Activated CD4-positive, CD25-positive, alpha-beta regulatory T cell treated with anti-CD3 and anti-CD28 coated beads, Interleukin-2, amount 50 U/mL, for 24 hours (primary cell): ENCODE measurements around the gene AP4B1.

ENCODE experiments used
- ATAC-seq, 2 donors: fragments of 150-1000 bp; cut with Tn5 transposase; one replicate each; pipeline ENCODE4 v1.10.0; 2021; ENCODE audit warnings: mild to moderate bottlenecking in 1 of 2, moderate library complexity in 1 of 2

AP4B1 gene

GRCh38 chr1:113929750-113930498 is 25.3 kb upstream of the AP4B1 start:
- peak; percentile 33 to 34 for ATAC-seq

- peak; percentile 77 to 84 for ATAC-seq
Measured at GRCh38 chr1:113928941-113929749, 24.5 kb upstream of the AP4B1 start, which contains the start of gene HIPK1. TSS of gene HIPK1 (plus strand) at chr1:113929324.

GRCh38 chr1:113928187-113928930 is 23.8 kb upstream of the AP4B1 start:
- ATAC-seq, result no peak

- ATAC-seq, result no peak
Measured at GRCh38 chr1:113924473-113924872, 19.9 kb upstream of the AP4B1 start.

- ATAC-seq, result no peak
Measured at GRCh38 chr1:113922957-113923356, 18.4 kb upstream of the AP4B1 start.

GRCh38 chr1:113918243-113918642 is 13.6 kb upstream of the AP4B1 start:
- ATAC-seq, result no peak

- ATAC-seq, result no peak
Measured at GRCh38 chr1:113917400-113918082, 12.9 kb upstream of the AP4B1 start.

- ATAC-seq, result no peak
Measured at GRCh38 chr1:113916974-113917373, 12.4 kb upstream of the AP4B1 start.

- no peak for ATAC-seq
Measured at GRCh38 chr1:113913887-113914664, 9.5 kb upstream of the AP4B1 start.

GRCh38 chr1:113913312-113913668 is 8.7 kb upstream of the AP4B1 start:
- no peak for ATAC-seq

- no peak for ATAC-seq
Measured at GRCh38 chr1:113912594-113913311, 8.2 kb upstream of the AP4B1 start.

GRCh38 chr1:113905435-113905861 is 849 bp upstream of the AP4B1 start:
- no peak for ATAC-seq

- ATAC-seq, result peak; percentile 43 to 47
Measured at GRCh38 chr1:113904293-113904673, 316 bp downstream of the AP4B1 start.

GRCh38 chr1:113903501-113904292 is 902 bp downstream of the AP4B1 start:
- no peak for ATAC-seq

GRCh38 chr1:113901191-113901590 is 3.4 kb downstream of the AP4B1 start:
- ATAC-seq, result no peak

GRCh38 chr1:113899111-113899510 is 5.5 kb downstream of the AP4B1 start:
- ATAC-seq, result no peak

- ATAC-seq, result peak in 1 of 2 donors; percentile 20
Measured at GRCh38 chr1:113898241-113898814, 6.3 kb downstream of the AP4B1 start.

GRCh38 chr1:113895961-113896360 is 8.6 kb downstream of the AP4B1 start:
- no peak for ATAC-seq

- no peak for ATAC-seq
Measured at GRCh38 chr1:113895098-113895497, 9.5 kb downstream of the AP4B1 start.

GRCh38 chr1:113893267-113893666 is 11.3 kb downstream of the AP4B1 start:
- no peak for ATAC-seq
